H1 (cell line): ENCODE data around the gene CLIC3. TPM values are rescaled to one million over a fixed set of nuclear protein-coding genes. Genes with fewer than 3 reads are reported as not detected.

Source experiments
- HDAC6 ChIP-seq: IDR thresholded peaks from one replicate; pipeline ENCODE4 v1.7.1; 2012; ENCODE audit warnings: low read depth, mild to moderate bottlenecking, inconsistent platforms, low read length, moderate library complexity
- POLR2AphosphoS5 ChIP-seq: IDR thresholded peaks from 2 replicates; pipeline ENCODE4 v1.6.1; 2011; ENCODE audit warnings: low read depth, low read length
- RAD21 ChIP-seq, 2 experiments: IDR thresholded peaks in 1 of 2; conservative IDR thresholded peaks in 1 of 2; 2 replicates each; pipeline ENCODE4 v1.6.1; 2011; ENCODE audit warnings: low read depth in 2 of 2, low read length in 2 of 2, improper control_type of control experiment in 1 of 2, inconsistent platforms in 1 of 2, mild to moderate bottlenecking in 1 of 2, moderate library complexity in 1 of 2
- SAP30 ChIP-seq: fragments of 300-600 bp; sonication (generic); IDR thresholded peaks from 2 replicates; pipeline ENCODE4 v1.7.1; 2012; ENCODE audit warnings: low read length, moderate library complexity, mild to moderate bottlenecking, inconsistent platforms; ENCODE audit not compliant: insufficient read depth, insufficient replicate concordance
- SIRT6 ChIP-seq: IDR thresholded peaks from one replicate; pipeline ENCODE4 v1.7.1; 2012; ENCODE audit warnings: low read length, inconsistent platforms
- TAF1 ChIP-seq: IDR thresholded peaks from 2 replicates; pipeline ENCODE4 v1.6.1; 2011; ENCODE audit warnings: mild to moderate bottlenecking, low read depth, low read length
- polyA plus RNA-seq, 7 experiments: library from polyadenylated mRNA; depleted of rRNA in 3 of 7; stranded (reverse) in 5 of 7; unstranded in 2 of 7; fragments of >200 nt in 5 of 7; fragments of 200-250 nt in 2 of 7; gene quantifications; 1 replicate in 5 of 7; 2 replicates in 1 of 7; 4 replicates in 1 of 7; pipeline versions ENCODE4 v1.2.1 to v1.2.3, GENCODE V29; 2011 to 2013; ENCODE audit warnings: missing spikeins in 2 of 7, mixed read lengths in 2 of 7
- total RNA-seq: library from RNA; stranded (reverse); fragmentation: NEBNext Ultra II Directional; extraction: Animal tissue kit (Norgen Biotek cat#: 25700); gene quantifications from 2 replicates; pipeline ENCODE4 v1.2.1, GENCODE V29; 2021
- TF ChIP-seq, protein P1 (sequence below): fragments of 300-600 bp; sonication (generic); IDR thresholded peaks from 2 replicates; pipeline ENCODE4 v1.7.1; 2012; ENCODE audit warnings: low read length, moderate library complexity, mild to moderate bottlenecking, inconsistent platforms; ENCODE audit not compliant: insufficient replicate concordance
- TF ChIP-seq, protein P2 (sequence below): IDR thresholded peaks from 2 replicates; pipeline ENCODE4 v1.6.1; 2011; ENCODE audit warnings: low read length, improper control_type of control experiment

The CLIC3 gene
- total and polyA plus RNA-seq, 2 of the 8 experiments (the other 6 are each of a cell fraction or from before 2014, with no cell fraction given), result 0.12 TPM; not detected in 1

DNA sequence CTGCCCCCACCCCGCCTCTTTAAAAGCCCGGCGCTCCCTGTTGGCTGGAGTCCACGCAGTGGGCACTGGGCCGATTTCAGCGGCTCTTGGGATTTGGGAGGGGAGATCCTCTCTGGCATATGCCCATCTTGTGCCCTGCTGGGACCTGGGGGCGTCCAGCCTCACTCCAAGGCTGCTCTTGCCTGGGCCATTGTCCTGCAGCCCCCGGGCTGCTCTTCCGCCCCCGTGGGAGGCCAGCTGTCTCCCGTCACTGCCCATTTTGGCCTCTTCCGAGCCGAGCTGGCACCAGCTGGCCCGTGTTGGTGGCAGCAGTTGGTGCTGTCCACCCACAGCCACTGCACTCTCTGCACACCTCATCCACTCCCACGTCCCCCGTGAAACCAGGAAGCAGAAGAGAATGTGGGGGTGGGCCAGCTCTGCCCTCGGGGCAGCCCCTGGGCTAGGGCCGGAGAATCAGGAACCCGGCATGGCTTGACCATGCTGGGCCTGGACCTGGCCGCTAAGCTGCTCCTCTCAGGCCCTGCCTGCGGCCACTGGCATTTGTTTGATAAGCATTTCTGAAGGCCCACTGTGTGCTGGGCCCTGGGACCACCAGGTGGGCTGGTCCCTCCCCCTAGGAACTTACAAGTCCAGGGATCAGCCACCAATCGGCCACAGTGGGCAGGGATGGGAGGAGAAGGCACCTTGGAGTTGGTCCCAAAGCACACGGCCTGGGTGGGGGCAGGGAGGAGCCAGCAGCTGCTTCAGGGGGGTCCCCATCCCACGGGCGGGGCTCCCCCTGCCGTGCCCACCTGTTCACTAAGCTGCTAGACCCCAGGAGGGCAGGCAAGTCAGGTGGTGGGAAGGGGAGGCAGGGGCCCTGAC lies 49.1 kb downstream of the CLIC3 start (continued):
- TF ChIP-seq, protein P1, sequence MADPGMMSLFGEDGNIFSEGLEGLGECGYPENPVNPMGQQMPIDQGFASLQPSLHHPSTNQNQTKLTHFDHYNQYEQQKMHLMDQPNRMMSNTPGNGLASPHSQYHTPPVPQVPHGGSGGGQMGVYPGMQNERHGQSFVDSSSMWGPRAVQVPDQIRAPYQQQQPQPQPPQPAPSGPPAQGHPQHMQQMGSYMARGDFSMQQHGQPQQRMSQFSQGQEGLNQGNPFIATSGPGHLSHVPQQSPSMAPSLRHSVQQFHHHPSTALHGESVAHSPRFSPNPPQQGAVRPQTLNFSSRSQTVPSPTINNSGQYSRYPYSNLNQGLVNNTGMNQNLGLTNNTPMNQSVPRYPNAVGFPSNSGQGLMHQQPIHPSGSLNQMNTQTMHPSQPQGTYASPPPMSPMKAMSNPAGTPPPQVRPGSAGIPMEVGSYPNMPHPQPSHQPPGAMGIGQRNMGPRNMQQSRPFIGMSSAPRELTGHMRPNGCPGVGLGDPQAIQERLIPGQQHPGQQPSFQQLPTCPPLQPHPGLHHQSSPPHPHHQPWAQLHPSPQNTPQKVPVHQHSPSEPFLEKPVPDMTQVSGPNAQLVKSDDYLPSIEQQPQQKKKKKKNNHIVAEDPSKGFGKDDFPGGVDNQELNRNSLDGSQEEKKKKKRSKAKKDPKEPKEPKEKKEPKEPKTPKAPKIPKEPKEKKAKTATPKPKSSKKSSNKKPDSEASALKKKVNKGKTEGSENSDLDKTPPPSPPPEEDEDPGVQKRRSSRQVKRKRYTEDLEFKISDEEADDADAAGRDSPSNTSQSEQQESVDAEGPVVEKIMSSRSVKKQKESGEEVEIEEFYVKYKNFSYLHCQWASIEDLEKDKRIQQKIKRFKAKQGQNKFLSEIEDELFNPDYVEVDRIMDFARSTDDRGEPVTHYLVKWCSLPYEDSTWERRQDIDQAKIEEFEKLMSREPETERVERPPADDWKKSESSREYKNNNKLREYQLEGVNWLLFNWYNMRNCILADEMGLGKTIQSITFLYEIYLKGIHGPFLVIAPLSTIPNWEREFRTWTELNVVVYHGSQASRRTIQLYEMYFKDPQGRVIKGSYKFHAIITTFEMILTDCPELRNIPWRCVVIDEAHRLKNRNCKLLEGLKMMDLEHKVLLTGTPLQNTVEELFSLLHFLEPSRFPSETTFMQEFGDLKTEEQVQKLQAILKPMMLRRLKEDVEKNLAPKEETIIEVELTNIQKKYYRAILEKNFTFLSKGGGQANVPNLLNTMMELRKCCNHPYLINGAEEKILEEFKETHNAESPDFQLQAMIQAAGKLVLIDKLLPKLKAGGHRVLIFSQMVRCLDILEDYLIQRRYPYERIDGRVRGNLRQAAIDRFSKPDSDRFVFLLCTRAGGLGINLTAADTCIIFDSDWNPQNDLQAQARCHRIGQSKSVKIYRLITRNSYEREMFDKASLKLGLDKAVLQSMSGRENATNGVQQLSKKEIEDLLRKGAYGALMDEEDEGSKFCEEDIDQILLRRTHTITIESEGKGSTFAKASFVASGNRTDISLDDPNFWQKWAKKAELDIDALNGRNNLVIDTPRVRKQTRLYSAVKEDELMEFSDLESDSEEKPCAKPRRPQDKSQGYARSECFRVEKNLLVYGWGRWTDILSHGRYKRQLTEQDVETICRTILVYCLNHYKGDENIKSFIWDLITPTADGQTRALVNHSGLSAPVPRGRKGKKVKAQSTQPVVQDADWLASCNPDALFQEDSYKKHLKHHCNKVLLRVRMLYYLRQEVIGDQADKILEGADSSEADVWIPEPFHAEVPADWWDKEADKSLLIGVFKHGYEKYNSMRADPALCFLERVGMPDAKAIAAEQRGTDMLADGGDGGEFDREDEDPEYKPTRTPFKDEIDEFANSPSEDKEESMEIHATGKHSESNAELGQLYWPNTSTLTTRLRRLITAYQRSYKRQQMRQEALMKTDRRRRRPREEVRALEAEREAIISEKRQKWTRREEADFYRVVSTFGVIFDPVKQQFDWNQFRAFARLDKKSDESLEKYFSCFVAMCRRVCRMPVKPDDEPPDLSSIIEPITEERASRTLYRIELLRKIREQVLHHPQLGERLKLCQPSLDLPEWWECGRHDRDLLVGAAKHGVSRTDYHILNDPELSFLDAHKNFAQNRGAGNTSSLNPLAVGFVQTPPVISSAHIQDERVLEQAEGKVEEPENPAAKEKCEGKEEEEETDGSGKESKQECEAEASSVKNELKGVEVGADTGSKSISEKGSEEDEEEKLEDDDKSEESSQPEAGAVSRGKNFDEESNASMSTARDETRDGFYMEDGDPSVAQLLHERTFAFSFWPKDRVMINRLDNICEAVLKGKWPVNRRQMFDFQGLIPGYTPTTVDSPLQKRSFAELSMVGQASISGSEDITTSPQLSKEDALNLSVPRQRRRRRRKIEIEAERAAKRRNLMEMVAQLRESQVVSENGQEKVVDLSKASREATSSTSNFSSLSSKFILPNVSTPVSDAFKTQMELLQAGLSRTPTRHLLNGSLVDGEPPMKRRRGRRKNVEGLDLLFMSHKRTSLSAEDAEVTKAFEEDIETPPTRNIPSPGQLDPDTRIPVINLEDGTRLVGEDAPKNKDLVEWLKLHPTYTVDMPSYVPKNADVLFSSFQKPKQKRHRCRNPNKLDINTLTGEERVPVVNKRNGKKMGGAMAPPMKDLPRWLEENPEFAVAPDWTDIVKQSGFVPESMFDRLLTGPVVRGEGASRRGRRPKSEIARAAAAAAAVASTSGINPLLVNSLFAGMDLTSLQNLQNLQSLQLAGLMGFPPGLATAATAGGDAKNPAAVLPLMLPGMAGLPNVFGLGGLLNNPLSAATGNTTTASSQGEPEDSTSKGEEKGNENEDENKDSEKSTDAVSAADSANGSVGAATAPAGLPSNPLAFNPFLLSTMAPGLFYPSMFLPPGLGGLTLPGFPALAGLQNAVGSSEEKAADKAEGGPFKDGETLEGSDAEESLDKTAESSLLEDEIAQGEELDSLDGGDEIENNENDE, result no peak
- no peak for TF ChIP-seq SAP30
- TF ChIP-seq RAD21 (IDR thresholded peaks at IDR 0.05 in 1 of 2, conservative IDR thresholded peaks at IDR 0.05 in 1 of 2; ENCODE audit: low read depth in 2 of 2, low read length in 2 of 2), result no peak
- TF ChIP-seq POLR2AphosphoS5, result no peak
- TF ChIP-seq SIRT6, result no peak
- no peak for TF ChIP-seq TAF1
- no peak for TF ChIP-seq HDAC6
- TF ChIP-seq, protein P2, sequence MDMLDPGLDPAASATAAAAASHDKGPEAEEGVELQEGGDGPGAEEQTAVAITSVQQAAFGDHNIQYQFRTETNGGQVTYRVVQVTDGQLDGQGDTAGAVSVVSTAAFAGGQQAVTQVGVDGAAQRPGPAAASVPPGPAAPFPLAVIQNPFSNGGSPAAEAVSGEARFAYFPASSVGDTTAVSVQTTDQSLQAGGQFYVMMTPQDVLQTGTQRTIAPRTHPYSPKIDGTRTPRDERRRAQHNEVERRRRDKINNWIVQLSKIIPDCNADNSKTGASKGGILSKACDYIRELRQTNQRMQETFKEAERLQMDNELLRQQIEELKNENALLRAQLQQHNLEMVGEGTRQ, result no peak
